GM18517 (cell line): ENCODE data around the gene PTCH2.
"Not testable (repeated sequence)": the region's sequence is repeated elsewhere in the genome, so short reads cannot be mapped to it uniquely, and the experiment has no call there.

ENCODE experiments used
- ATAC-seq: cut with Tn5 transposase; IDR thresholded peaks from one replicate; pipeline ENCODE4 v1.9.1; 2021; ENCODE audit warnings: mild to moderate bottlenecking, moderate library complexity; ENCODE audit not compliant: unreplicated experiment

The PTCH2 gene

DNA sequence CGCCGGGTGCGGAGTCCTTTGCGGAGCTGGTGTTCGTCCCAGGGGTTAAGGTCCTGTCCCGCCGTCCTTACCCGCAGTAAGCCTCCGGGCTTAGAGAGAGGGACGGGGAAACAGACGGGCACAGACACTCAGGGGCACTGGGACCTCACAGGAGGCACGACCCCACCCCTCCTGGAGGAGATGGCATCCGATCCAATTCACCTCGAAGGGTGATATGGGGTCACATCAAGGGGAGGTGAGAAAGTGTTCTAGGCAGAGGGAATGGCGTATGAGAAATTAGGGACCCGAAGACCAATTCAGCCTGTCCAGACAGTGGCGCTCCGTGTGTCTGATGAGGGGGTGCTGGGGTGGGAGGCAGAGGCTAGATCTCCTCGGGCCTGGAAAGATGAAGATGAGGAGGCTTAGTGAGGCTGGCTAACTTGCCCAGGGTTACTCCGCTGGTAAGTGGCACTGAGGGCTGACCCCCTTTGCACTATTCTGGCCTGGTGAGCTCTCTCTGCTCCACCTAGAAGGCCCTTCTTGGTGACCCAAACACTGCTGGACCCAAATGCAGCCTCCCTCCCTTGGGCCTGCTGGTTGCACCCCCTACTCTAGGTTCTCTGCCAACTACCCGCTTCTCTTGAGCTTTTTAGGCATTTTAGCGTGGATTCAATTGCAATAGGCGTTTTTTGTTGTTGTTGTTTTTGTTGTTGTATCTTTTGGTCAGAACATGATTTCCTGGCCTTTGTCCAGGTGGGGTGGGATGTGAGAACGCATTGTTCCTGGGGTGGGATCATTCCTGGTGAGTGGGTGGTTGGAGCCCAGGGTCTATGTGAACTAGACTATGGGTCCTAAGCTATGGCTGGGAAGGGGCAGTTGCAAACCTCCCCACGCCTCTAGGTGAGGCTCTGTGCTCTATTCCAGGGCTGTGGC is 22.5 kb downstream of the PTCH2 start:
- no peak for ATAC-seq

DNA sequence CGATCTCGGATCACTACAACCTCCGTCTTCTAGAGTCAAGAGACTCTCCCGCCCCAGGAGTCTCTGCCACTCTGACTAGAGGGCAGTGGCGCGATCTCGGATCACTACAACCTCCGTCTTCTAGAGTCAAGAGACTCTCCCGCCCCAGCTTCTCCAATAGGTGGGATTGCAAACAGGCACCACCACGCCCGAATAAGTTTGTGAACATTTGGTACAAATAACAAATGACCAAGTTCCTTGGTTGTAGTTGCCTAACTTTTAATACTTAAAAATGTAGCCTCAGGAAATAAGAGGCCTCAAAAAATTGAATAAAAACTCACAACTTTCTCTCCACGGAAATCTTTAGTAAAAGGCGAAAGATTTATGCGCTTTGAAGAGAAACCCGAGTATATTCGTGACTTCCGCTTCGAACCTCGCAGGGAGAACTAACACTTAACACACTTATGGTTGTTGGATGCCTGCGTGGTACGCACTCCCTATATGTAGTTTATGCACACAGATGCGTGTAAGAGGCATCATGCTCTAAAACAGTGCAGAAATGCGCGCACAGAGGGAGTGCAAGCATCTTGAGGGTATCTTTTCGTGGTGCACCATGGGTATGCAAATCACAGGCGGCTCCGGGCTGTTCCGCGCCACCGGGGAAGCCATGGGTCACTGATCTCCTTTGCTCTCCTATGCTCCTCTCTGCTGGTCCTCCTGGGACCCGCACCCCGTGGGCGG is 23.3 kb downstream of the PTCH2 start:
- peak; percentile 79 for ATAC-seq

DNA sequence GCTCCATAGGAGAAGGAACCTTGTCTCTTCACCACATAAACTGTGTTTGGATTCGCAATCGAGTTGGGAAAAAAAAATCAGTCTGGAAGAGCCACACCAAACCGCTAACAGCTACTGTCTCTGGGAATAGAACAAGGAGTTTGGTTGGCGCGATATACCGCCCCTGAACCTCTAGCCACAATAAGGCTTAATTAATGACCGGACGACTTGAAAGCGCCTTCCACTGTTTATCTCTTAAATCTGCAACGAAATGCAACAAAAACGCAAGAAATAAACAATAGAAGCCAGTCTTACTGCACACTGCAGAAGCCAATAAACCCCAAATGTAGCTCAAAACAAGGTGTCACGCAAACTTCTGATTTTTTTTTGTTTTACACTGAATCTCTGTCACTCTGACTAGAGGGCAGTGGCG is 23.9 kb downstream of the PTCH2 start:
- ATAC-seq, result no peak

DNA sequence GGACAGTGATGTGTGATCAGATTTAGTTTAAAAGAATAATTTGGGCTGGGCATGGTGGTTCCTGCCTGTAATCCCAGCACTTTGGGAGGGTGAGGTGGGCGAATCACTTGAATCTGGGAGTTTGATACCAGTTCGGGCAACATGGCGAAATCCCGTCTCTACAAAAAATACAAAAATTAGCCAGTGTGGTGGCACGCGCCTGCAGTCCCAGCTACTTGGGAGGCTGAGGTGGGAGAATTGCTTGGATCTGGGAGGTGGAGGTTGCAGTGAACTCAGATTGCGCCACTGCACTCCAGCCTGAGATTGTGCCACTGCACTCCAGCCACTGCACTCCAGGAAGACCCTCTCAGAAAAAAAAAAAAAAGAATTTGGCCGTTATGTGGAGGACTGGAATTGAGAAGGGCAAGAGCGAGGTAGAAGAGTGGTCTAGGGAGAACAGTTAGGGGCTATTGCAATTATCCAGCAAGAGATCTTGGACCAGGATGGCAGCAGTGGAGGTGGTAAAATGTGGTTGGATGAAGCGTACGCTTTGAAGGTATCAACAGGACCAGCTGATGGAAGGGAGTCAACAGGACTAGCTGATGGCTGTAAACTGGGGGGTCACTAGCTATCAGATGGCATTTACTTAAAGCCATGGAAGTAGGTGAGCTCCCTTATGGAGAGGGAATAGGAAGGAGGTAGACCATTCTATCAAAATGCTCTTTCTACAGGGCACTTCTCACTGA is 25.1 kb downstream of the PTCH2 start:
- ATAC-seq, result no peak

DNA sequence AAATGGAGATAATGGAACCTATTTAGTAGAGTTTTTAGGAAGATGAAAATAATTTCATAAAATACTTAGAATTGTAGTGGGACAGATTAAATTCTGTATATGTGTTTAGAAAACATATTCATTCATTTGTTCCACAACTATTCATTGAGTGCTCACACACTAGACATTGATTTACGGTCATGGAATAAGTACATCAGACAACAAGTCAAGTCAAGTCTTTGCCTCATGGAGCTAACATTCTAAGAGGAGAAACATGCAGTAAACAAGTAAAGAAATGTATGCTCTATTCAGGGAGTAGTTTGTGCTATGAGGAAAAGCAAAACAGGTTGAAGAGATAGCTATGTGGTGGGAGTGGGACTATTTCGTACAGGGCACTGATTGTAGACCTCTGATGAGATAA is 25.7 kb downstream of the PTCH2 start:
- ATAC-seq, result no peak

DNA sequence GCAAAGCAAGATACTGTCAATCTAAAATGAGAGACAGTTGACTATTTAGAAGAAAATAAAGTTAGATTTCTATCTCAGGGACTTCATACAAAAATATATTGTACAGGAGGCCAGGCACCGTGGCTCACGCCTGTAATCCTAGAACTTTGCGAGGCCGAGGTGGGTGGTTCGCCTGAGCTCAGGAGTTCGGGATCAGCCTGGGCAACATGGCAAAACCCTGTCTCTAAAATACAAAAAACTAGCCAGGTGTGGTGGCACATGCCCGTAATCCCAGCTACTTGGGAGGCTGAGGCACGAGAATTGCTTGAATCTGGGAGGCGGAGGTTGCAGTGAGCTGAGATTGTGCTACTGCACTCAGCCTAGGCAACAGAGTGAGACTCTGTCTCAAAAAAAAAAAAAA is 27.1 kb downstream of the PTCH2 start:
- not testable (repeated sequence) for ATAC-seq

DNA sequence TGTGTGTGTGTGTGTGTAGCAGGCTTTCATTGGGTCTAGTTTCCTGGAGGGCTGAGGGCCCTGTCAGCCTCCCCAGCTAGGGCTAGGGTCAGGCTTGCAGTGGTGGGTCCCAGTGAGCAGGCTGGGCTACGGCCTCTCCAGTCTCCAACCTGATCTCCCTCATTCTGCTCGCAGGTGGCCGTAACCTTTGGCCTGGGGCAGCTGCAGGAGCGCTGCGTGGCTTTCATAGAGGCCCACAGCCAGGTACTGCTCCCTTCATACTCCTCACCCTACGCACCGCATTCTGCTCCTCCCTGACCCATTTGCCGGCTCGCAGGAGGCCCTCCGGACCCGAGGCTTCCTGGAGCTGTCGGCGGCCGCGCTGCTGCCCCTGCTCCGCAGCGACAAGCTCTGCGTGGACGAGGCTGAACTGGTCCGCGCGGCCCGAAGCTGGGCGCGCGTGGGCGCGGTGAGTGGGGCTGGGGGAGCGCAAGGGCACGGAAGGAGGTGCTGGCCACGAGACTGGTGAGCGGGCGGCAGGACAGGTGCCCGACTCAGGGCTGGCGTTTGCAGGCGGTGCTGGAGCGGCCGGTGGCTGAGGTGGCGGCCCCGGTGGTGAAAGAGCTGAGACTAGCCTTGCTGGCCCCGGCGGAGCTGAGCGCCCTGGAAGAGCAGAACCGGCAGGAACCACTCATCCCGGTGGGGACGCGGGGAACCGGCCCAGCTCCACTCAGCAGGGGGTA is 30.1 kb downstream of the PTCH2 start:
- no peak for ATAC-seq

DNA sequence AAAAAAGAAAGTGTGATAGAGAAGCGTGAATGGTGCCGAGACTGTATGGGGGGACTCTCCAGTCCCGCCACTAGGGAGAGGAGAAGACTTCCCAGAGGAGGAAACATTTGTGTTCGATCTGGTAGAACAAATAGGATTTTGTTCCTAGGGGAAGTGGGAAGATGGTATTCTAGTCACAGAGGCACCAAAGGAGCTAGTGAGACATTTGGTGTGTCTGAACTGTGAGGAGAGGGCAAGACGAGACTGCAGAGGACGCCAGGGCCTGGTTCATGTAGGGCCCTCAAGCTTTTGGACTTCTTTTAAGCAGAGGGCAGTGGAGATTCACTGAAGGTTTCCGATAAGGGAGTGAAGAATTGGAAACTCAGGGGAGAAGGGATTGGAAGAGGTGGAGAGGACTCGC is 31.8 kb downstream of the PTCH2 start:
- no peak for ATAC-seq

DNA sequence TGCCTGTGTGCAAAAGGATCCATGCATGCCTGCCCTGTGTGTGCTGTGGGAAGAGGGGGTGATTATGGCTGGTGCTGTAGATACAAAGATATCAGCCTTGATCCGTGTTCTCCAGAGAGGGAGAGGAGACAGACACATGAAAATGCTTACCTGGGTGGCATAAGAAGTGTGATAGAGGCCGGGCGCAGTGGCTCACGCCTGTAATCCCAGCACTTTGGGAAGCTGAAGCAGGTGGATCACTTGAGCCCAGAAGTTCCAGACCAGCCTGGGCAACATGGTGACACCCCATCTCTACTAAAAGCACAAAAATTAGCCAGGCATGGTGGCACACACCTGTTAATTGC is 32.3 kb downstream of the PTCH2 start:
- ATAC-seq, result not testable (repeated sequence)

DNA sequence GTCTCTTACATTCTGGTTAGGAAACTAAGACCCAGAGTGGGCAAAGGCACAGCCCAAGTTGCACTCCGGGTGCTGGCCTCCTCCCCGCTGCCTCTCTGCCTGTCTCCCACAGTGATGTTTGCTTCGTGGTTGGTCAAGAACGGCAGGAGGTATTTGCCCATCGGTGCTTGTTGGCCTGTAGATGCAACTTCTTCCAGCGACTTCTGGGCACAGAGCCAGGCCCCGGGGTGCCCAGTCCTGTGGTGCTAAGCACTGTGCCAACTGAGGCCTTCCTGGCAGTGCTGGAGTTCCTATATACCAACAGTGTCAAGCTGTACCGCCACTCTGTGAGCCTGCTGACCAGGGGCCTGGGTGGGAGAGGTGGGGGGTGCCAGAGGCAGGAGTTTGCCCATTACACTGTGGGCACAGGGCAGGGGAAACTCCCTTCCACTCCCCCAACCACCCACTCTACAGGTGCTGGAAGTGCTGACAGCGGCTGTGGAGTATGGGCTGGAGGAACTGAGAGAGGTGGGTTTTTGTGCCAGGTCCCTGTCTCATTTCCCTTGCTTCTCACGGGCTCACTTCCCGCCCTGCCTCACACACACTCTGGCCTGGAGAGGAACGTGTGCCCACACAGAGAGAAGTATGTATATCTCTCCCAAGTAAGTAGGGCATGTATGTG is 32.8 kb downstream of the PTCH2 start:
- ATAC-seq, result no peak

DNA sequence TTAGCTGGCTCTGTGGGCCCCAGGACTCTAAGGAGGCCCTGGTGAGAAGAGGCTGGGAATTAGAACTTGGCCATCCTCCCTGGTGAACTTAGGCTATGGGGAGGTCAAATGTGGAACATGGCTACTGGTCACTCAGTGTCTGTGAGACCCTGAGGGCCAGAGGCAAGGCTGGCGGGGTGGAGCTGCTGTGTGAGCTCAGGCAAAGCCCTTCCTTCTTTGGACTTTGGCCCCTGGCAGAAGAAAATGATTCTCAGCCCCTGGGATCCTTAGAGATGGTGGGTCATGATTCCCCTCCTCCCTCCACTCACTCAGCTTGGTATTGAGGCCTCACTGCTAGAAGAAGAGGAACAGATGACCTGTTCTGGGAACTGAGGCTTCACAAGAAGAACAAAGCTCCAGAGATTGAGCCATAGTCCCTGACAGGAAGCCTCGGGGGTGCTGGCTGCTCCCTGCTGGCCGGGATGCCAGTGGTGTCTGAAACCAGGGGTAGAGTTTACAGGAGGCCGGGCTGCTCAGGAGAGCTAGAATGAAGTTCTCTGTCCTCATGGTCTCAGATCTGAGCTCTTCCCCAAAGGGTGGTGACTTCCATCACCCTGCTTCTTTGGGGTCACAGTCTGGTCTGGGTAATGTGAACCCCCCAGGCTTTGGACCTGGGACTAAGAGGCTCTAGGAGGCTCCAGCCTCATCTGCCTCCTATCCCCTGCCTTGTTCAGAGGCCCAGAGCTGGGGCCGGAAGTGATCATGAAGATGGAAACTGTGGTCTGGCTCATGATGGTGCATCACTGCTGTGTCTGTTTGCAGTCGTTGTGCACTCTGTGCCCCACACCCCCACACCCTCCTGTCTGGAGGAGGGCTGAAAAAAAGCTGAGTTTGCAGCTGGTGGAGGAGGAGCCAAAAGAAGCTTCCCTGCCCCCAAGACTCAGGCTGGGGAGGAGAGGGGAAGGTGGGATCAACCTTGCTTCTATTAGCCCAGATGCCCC is 33.8 kb downstream of the PTCH2 start:
- peak; percentile 53 for ATAC-seq

DNA sequence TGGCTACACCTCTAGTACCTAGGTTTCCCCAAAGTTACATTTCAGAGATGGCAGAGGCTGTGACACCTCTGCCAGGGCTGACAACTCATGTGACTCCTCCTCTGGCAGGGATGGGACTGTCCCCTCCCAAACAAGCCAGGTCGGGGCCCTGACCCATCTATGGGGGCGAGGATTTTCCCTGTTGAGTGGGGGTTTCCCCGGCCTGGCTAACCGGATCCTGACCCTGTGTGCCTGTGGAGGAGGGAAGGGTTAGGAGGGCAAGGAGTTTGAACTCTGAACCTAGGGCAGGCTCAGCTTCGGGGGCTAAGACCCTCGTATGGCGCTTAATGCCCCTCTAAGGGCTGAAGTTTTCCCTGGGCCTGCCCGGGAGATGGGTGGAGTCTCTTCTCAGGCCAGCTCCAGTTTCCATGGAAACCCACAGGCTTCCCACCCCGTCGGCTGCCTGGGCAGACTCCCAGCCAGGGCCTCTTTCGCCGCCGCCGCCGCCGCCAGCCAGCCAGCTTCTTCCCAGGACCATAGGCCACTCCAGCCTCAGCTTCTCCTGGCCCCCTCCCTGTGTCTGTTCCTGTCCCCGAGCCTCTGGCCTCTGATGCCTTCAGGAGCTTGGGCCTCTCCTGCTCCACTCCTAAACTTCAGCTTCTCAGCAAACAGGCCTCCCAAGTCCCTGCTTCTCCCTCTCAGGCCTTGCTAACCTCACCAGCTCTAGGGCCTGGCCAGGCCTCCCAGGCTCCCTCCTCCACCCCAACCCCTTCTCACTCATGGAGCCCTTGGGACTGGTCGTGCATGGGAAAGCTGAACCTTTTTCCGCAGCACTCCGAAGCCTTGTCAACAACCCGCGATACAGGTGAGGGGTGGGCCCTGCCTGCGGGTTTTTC is 34.8 kb downstream of the PTCH2 start, which contains the start of gene BTBD19:
BTBD19 (plus strand) TSS at position 461 of the 875 bp plus-strand sequence; CDS start at position 759, 298 bp downstream.
- peak; percentile 36 for ATAC-seq

DNA sequence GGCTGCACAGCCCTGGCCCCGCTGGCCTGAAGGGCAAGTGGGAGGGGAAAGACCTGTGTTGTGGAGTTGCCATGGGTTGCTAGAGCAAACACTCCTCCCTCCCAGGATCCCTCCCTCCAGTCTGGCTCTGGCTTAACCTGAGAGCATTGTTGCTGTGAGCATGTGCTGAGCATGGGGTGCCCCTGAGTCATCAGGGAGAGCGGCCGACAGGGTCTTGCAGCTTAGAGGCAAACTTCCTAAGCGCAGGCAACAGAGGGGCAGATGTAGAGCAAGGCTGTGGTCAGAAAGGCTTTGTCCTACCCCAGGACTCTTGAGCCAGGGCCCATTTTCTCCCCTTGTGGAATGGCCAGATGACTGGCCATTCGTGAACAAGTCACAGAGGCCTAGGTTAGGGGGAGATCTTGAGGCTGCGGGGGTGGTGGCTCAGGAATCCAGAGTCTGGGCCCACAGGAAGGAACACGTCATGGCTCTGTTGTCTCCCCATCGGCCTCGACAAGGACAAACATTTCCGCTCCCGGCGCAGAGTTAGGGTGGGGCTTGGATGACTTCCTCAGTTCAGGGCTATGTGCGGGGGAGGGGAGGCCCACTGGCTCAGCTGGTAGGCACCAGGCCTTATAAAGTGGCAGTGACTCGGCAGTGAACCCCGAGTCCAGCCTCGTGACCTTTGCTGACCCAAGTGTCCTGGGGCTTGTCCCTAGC is 35.5 kb downstream of the PTCH2 start:
- ATAC-seq, result peak; percentile 35

DNA sequence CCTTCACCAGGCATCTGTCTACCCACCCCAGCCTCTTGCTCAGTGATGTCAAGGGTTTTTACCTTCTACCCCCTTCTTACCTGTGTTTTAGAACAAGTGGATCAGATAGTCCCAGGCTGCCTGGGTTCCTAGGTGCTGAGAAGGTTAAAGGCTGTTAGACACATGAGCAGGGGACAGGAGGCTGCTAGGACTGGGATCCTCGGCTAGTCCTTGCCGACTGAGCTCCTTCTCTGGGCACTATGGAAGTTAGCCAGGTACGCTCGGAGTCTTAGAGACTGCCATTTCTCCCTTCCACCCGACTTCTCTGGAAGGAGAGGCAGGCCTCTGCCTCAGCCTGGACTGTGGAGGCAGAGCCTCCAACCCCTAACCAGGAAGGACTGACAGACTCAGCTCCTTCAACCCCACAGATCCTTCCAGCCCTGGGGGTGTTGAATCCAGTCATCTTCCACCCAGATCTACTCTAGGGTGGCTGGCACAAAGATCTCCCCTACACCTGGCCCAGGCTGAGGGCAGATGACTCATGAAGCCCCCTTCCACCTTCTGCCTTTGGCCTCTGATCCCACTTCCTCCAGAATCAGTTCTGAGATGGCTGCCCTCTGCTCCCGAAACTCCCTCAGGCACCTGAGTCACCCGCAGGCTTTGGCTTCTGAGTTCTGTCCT is 36.2 kb downstream of the PTCH2 start, which contains the start of gene DYNLT4:
DYNLT4 (minus strand) TSS at position 648 of the 660 bp plus-strand sequence. CDS start 683 bp downstream, outside the sequence.
- no peak for ATAC-seq

DNA sequence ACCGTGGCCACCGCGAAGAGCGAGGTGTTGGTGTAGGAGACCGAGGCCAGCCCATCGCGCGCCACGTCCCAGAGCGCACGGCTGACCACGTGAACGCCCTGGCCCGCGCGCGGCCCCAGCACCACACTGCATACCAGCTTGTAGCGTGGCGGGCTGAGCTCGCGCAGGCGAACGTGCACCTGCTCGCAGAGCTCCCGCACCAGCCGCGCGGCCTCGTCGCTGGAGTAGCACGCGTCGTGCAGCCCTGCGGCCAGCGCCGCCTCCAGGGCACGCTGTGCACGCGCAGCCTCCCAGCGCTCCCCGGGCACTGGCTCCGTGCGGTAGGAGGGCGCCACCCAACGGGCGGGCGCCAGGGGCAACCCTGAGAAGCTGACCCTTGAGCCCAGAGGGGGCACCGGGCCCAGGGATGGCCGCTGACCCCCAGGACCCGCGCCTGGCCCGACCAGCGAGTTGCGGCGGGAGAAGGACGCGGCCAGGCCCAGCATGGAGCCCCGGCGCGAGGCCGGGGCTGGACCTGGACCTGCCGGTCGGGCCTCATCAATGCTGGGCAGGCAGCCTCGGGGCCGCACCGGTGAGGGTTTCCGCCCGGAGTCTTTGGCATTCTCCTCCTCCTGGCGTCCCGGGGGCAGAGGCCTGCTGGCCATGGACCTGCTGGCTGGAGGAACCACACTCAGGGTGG is 36.9 kb downstream of the PTCH2 start:
- ATAC-seq, result no peak

DNA sequence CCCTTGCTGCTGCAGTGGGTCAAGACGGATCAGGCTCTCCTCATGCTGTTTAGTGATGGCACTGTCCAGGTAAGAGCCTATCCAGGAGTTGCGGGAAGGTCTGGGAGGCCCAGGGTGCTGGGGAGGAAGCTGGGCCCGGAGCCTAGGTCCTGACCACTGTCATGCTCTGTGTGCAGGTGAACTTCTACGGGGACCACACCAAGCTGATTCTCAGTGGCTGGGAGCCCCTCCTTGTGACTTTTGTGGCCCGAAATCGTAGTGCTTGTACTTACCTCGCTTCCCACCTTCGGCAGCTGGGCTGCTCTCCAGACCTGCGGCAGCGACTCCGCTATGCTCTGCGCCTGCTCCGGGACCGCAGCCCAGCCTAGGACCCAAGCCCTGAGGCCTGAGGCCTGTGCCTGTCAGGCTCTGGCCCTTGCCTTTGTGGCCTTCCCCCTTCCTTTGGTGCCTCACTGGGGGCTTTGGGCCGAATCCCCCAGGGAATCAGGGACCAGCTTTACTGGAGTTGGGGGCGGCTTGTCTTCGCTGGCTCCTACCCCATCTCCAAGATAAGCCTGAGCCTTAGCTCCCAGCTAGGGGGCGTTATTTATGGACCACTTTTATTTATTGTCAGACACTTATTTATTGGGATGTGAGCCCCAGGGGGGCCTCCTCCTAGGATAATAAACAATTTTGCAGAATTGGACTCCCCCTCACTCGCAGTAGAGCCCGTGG is 37.6 kb downstream of the PTCH2 start:
- ATAC-seq, result no peak
